Neutrophil (primary cell): ENCODE measurements around the gene KLHL25.

Experiments
- H3K27ac ChIP-seq: fragments of 200-600 bp; sonication (generic); 2 replicates; pipeline ENCODE4 v1.5.1; 2016; ENCODE audit warnings: mild to moderate bottlenecking, moderate library complexity
- H3K27me3 ChIP-seq: fragments of 200-600 bp; sonication (generic); 2 replicates; pipeline ENCODE4 v1.6.0; 2016; ENCODE audit warnings: mild to moderate bottlenecking
- H3K36me3 ChIP-seq: fragments of 200-600 bp; sonication (generic); 2 replicates; pipeline ENCODE4 v1.5.1; 2017
- H3K4me1 ChIP-seq, 2 experiments: fragments of 200-600 bp in 1 of 2; sonication (generic) in 1 of 2; 1 replicate in 1 of 2; 2 replicates in 1 of 2; pipeline versions ENCODE4 v1.5.1 to v1.6.1; 2013 to 2016; ENCODE audit warnings: low read depth in 1 of 2, low read length in 1 of 2, mild to moderate bottlenecking in 1 of 2, moderate library complexity in 1 of 2; ENCODE audit not compliant: control insufficient read depth in 1 of 2, insufficient read depth in 1 of 2
- H3K4me3 ChIP-seq, 2 experiments: fragments of 200-600 bp in 1 of 2; sonication (generic) in 1 of 2; 1 replicate in 1 of 2; 2 replicates in 1 of 2; pipeline ENCODE4 v1.5.1; 2013 to 2016; ENCODE audit warnings: low read depth in 1 of 2, low read length in 1 of 2, mild to moderate bottlenecking in 1 of 2, moderate library complexity in 1 of 2
- H3K9me3 ChIP-seq: fragments of 200-600 bp; sonication (generic); 2 replicates; pipeline ENCODE4 v1.5.1; 2016
- TF ChIP-seq, protein P1 (sequence below): fragments of 200-600 bp; sonication (generic); IDR thresholded peaks from 2 replicates; pipeline ENCODE4 v1.5.1; 2016; ENCODE audit warnings: antibody characterized with exemption

KLHL25 gene

DNA sequence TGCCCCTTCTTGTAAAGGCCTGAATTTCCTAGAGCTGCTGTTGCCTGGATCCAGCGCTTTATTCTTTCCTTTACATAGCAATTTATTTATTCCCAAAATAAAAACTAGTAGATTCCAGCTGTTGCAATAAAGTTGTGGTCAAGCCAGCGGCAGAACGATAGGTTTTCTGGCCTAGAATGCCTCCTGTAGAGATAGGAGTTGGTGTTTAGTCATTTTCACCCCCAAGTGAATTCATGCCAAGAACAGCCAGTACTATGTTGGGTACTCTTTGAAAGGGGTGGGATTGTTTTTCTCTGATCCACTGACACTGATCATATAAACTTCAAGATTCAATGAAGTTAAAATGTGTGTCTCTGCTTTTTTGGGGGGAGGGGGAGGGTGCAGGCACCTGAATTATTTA, 69.7 kb downstream of the KLHL25 start:
- Histone ChIP-seq H3K36me3 (peaks cover 99% of the 10 kb centered on the region), H3K4me3 (no peak overlapping the region), H3K4me1 (no peaks in the 10 kb centered on the region), H3K27ac (no peak overlapping the region), H3K9me3 (no peaks in the 10 kb centered on the region), H3K27me3 (no peaks in the 10 kb centered on the region)
- TF ChIP-seq, protein P1, sequence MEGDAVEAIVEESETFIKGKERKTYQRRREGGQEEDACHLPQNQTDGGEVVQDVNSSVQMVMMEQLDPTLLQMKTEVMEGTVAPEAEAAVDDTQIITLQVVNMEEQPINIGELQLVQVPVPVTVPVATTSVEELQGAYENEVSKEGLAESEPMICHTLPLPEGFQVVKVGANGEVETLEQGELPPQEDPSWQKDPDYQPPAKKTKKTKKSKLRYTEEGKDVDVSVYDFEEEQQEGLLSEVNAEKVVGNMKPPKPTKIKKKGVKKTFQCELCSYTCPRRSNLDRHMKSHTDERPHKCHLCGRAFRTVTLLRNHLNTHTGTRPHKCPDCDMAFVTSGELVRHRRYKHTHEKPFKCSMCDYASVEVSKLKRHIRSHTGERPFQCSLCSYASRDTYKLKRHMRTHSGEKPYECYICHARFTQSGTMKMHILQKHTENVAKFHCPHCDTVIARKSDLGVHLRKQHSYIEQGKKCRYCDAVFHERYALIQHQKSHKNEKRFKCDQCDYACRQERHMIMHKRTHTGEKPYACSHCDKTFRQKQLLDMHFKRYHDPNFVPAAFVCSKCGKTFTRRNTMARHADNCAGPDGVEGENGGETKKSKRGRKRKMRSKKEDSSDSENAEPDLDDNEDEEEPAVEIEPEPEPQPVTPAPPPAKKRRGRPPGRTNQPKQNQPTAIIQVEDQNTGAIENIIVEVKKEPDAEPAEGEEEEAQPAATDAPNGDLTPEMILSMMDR: no peak

DNA sequence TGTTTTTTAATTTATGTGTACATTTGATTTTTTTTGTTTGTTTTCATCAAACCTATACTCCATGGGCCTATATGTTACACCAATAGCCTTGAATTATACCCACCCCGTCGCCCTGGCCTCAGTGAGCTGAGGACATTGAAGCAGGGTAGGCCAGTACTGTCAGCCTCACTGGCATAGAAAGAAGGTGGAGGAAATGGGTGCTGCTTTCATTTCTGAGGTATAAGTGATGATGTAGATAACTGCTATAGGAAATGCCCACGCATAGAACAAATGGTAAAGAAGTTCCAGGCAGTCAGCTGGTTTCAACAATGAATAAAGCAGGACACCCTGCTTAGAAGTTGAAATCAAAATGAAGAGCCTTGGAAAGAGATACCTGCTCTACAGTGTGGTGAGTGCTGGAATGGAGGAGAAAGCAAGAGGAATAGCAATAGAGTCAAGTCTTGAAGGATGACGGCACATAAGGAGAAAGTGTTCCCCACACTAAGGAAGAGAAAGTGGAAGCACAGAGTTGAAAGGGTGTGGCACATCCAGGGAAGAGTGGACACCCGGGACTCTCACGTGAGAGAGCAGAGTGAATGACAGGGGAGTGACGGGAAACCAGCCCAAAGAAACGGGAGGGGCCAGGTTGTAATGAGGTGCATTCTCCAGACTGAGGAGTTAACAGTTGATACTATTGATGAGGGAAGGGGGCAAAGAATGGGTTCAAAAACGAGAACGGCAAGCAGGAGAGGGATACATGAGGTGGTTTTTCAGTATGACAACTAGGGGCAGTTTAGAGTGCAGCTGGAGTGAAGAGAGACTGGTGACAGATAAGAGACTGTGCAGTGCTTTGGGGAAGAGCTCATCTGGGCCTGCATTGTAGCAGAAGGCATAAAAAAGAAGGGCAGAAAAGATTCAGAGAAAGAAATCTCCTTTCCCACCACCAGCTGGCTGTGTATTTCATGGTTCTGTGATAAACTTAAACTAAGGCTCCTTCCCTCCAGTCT, 70.5 kb downstream of the KLHL25 start:
- Histone ChIP-seq H3K9me3 (no peaks in the 10 kb centered on the region), H3K27me3 (no peaks in the 10 kb centered on the region), H3K27ac (no peak overlapping the region), H3K36me3 (peaks cover 100% of the 10 kb centered on the region), H3K4me1 (no peaks in the 10 kb centered on the region), H3K4me3 (no peak overlapping the region)
- TF ChIP-seq, protein P1: no peak

DNA sequence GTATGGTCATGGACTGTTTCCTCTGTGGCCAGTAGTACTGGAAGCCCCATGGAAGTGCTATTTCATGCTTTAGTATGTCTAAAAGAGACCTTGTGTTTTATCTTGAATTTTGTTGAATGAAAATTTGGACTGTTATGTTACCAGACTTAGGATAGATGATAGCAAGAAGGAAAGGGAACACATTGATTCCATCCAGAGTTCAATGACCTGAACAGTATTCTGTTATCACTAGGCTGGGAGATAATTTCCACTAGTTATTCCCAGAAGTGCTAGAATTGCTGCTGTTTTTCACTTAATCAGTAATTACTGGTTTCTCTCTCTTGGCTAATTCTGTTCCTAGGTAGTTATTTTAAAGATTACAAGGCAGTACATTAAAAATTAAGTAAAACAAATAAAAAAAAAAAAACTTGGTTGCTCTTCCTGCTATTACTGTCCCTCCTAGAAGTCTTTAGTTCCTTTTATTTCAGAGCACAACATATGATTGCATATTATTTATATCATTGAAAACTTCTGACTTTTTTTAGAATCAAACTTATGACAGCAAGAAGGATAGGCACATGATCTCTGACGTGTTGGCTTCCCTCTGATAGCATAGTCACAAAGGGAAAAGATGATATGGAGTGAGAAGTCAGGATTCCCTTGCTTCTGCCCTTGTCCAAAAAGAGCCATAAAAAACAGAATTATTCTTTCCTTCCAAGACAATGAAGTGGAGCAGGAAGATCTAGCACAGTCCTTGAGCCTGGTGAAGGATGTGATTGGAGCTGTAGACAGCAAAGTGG, 72.2 kb downstream of the KLHL25 start:
- Histone ChIP-seq H3K36me3 (peaks cover 100% of the 10 kb centered on the region), H3K27ac (no peak overlapping the region), H3K4me3 (no peak overlapping the region), H3K27me3 (no peaks in the 10 kb centered on the region), H3K4me1 (no peaks in the 10 kb centered on the region), H3K9me3 (no peaks in the 10 kb centered on the region)
- TF ChIP-seq, protein P1: no peak

DNA sequence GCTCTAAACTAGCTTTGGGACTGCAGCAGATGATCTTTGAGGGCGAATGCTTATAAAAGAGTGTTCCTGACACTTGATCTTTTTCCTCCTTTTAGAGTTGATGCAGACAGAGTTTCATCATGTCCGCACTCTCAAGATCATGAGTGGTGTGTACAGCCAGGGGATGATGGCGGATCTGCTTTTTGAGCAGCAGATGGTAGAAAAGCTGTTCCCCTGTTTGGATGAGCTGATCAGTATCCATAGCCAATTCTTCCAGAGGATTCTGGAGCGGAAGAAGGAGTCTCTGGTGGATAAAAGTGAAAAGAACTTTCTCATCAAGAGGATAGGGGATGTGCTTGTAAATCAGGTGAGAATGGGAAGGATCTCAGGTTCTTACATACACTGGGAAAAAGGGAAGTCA, 75.7 kb downstream of the KLHL25 start:
- H3K36me3 ChIP-seq: peaks cover 100% of the 10 kb centered on the region
- H3K4me3 ChIP-seq: no peak overlapping the region
- no peaks in the 10 kb centered on the region for H3K4me1 ChIP-seq
- H3K27ac ChIP-seq: no peak overlapping the region
- H3K27me3 ChIP-seq: no peaks in the 10 kb centered on the region
- H3K9me3 ChIP-seq: no peaks in the 10 kb centered on the region
- TF ChIP-seq, protein P1: no peak

DNA sequence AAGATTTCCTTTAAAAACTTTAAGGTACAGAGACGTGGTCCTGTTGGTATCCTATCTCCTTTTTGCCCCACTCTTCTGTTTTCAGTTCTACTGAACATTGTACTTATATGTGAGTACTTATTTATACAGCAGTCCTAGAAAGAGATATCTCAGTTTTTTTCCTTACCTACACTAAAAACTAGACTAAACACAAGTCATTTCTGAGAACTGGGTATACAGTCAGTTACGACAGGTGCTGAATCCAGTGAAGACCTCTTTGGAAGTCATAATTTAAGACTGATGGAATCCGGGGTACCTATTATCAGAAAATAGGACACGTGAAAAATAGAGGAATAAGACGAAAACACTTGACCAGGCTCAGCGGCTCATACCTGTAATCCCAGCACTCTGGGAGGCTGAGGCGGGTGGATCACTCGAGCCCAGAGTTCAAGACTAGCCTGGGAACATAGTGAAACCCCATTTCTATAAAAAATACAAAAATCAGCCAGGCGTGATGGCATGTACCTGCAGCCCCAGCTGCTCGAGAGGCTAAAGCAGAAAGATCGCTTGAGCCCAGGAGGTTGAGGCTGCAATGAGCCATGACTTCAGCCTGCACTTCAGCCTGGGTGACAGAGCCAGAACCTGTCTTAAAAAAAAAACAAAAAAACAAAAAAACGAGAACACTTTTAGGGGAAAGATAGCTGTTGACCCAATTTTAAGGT, 76.3 kb downstream of the KLHL25 start:
- Histone ChIP-seq H3K27ac (no peak overlapping the region), H3K9me3 (no peaks in the 10 kb centered on the region), H3K36me3 (peaks cover 100% of the 10 kb centered on the region), H3K4me3 (no peak overlapping the region), H3K27me3 (no peaks in the 10 kb centered on the region), H3K4me1 (no peaks in the 10 kb centered on the region)
- TF ChIP-seq, protein P1: no peak
